Measurements from ENCODE around the gene RBM19.

Gene RBM19

GRCh38 chr12:113897406-113897805 lies 68.7 kb downstream of the RBM19 start:
- POLR2A ChIA-PET = interaction anchor here (0.7 kb wide), 1 partner anchor 226 kb away, joined by 4 read pairs; no protein-coding TSS in a partner anchor
- H3K9me3 ChIP-seq (ENCODE audit: control extremely low read depth in 1 of 5, control insufficient read depth in 4 of 5, insufficient read depth in 2 of 5, low read depth in 1 of 5, low read length in 4 of 5) = no peaks in the 10 kb centered on the region
- no peak overlapping the region for H3K4me3 ChIP-seq (ENCODE audit: control insufficient read depth in 1 of 7, extremely low read depth in 1 of 7, insufficient read depth in 4 of 7, low read depth in 2 of 7, low read length in 6 of 7)
- CTCF ChIA-PET = no interaction called here
- H3K36me3 ChIP-seq (ENCODE audit: control insufficient read depth in 4 of 4, insufficient read depth in 4 of 4, low read length in 3 of 4) = peaks cover 0 to 18% (median 9%) of the 10 kb centered on the region in 4 experiments
- WGBS (ENCODE audit: insufficient coverage) = 97% methylated on average over 6 of the region's 7 CpGs
- H3K27me3 ChIP-seq (replicated peaks in 2 of 5; ENCODE audit: control insufficient read depth in 4 of 5, insufficient read depth in 5 of 5, low read length in 4 of 5) = no peaks in the 10 kb centered on the region
- no peak overlapping the region for H3K27ac ChIP-seq (ENCODE audit: insufficient read depth in 1 of 2, low read depth in 1 of 2, low read length in 2 of 2, poor library complexity in 1 of 2, severe bottlenecking in 2 of 2)
- H3K4me1 ChIP-seq (ENCODE audit: control extremely low read depth in 1 of 4, control insufficient read depth in 4 of 4, insufficient read depth in 4 of 4, low read length in 3 of 4) = no peaks in the 10 kb centered on the region
- no peak for DNase-seq

GRCh38 chr12:113896841-113897240 lies 69.3 kb downstream of the RBM19 start:
- Histone ChIP-seq H3K27me3 (replicated peaks in 2 of 5; ENCODE audit: control insufficient read depth in 4 of 5, insufficient read depth in 5 of 5, low read length in 4 of 5) (no peaks in the 10 kb centered on the region), H3K4me3 (ENCODE audit: control insufficient read depth in 1 of 7, extremely low read depth in 1 of 7, insufficient read depth in 4 of 7, low read depth in 2 of 7, low read length in 6 of 7) (no peak overlapping the region), H3K36me3 (ENCODE audit: control insufficient read depth in 4 of 4, insufficient read depth in 4 of 4, low read length in 3 of 4) (peaks cover 0 to 18% (median 8%) of the 10 kb centered on the region in 4 experiments), H3K4me1 (ENCODE audit: control extremely low read depth in 1 of 4, control insufficient read depth in 4 of 4, insufficient read depth in 4 of 4, low read length in 3 of 4) (no peaks in the 10 kb centered on the region), H3K9me3 (ENCODE audit: control extremely low read depth in 1 of 5, control insufficient read depth in 4 of 5, insufficient read depth in 2 of 5, low read depth in 1 of 5, low read length in 4 of 5) (no peaks in the 10 kb centered on the region), H3K27ac (ENCODE audit: insufficient read depth in 1 of 2, low read depth in 1 of 2, low read length in 2 of 2, poor library complexity in 1 of 2, severe bottlenecking in 2 of 2) (no peak overlapping the region)
- 100% methylated on average over 1 of the region's 4 CpGs for WGBS (ENCODE audit: insufficient coverage)
- no peak for DNase-seq
- POLR2A ChIA-PET = interaction anchor here (0.7 kb wide), 1 partner anchor 226 kb away, joined by 4 read pairs; no protein-coding TSS in a partner anchor
- CTCF ChIA-PET = no interaction called here

- WGBS (ENCODE audit: insufficient coverage) = 98% methylated on average over 7 of the region's 7 CpGs
- H3K36me3 ChIP-seq (ENCODE audit: control insufficient read depth in 4 of 4, insufficient read depth in 4 of 4, low read length in 3 of 4) = peaks cover 0 to 21% (median 9%) of the 10 kb centered on the region in 4 experiments
Measured at GRCh38 chr12:113896194-113896593, 69.9 kb downstream of the RBM19 start.

GRCh38 chr12:113895176-113895575 lies 70.9 kb downstream of the RBM19 start:
- Histone ChIP-seq H3K9me3 (ENCODE audit: control extremely low read depth in 1 of 5, control insufficient read depth in 4 of 5, insufficient read depth in 2 of 5, low read depth in 1 of 5, low read length in 4 of 5) (no peaks in the 10 kb centered on the region), H3K4me1 (ENCODE audit: control extremely low read depth in 1 of 4, control insufficient read depth in 4 of 4, insufficient read depth in 4 of 4, low read length in 3 of 4) (no peaks in the 10 kb centered on the region), H3K27me3 (replicated peaks in 2 of 5; ENCODE audit: control insufficient read depth in 4 of 5, insufficient read depth in 5 of 5, low read length in 4 of 5) (no peaks in the 10 kb centered on the region), H3K4me3 (ENCODE audit: control insufficient read depth in 1 of 7, extremely low read depth in 1 of 7, insufficient read depth in 4 of 7, low read depth in 2 of 7, low read length in 6 of 7) (no peak overlapping the region), H3K36me3 (ENCODE audit: control insufficient read depth in 4 of 4, insufficient read depth in 4 of 4, low read length in 3 of 4) (peaks cover 0 to 20% (median 10%) of the 10 kb centered on the region in 4 experiments), H3K27ac (ENCODE audit: insufficient read depth in 1 of 2, low read depth in 1 of 2, low read length in 2 of 2, poor library complexity in 1 of 2, severe bottlenecking in 2 of 2) (no peak overlapping the region)
- WGBS (ENCODE audit: insufficient coverage) = no CpG with 5 or more reads among the region's 7 CpGs
- DNase-seq = no peak
- CTCF ChIA-PET = no interaction called here
- POLR2A ChIA-PET = no interaction called here

More at GRCh38 chr12:113896194-113896593, 69.9 kb downstream of the RBM19 start:
- ChIA-PET CTCF (no interaction called here), POLR2A (no interaction called here)
- Histone ChIP-seq H3K4me1 (ENCODE audit: control extremely low read depth in 1 of 4, control insufficient read depth in 4 of 4, insufficient read depth in 4 of 4, low read length in 3 of 4) (no peaks in the 10 kb centered on the region), H3K27me3 (replicated peaks in 2 of 5; ENCODE audit: control insufficient read depth in 4 of 5, insufficient read depth in 5 of 5, low read length in 4 of 5) (no peaks in the 10 kb centered on the region), H3K27ac (ENCODE audit: insufficient read depth in 1 of 2, low read depth in 1 of 2, low read length in 2 of 2, poor library complexity in 1 of 2, severe bottlenecking in 2 of 2) (no peak overlapping the region), H3K9me3 (ENCODE audit: control extremely low read depth in 1 of 5, control insufficient read depth in 4 of 5, insufficient read depth in 2 of 5, low read depth in 1 of 5, low read length in 4 of 5) (no peaks in the 10 kb centered on the region), H3K4me3 (ENCODE audit: control insufficient read depth in 1 of 7, extremely low read depth in 1 of 7, insufficient read depth in 4 of 7, low read depth in 2 of 7, low read length in 6 of 7) (no peak overlapping the region)
- DNase-seq = no peak

GRCh38 chr12:113894697-113895096 lies 71.4 kb downstream of the RBM19 start:
- H3K4me1 ChIP-seq (ENCODE audit: control extremely low read depth in 1 of 4, control insufficient read depth in 4 of 4, insufficient read depth in 4 of 4, low read length in 3 of 4) = no peaks in the 10 kb centered on the region
- peaks cover 0 to 20% (median 11%) of the 10 kb centered on the region in 4 experiments for H3K36me3 ChIP-seq (ENCODE audit: control insufficient read depth in 4 of 4, insufficient read depth in 4 of 4, low read length in 3 of 4)
- DNase-seq = no peak
- no peaks in the 10 kb centered on the region for H3K27me3 ChIP-seq (replicated peaks in 2 of 5; ENCODE audit: control insufficient read depth in 4 of 5, insufficient read depth in 5 of 5, low read length in 4 of 5)
- no peaks in the 10 kb centered on the region for H3K9me3 ChIP-seq (ENCODE audit: control extremely low read depth in 1 of 5, control insufficient read depth in 4 of 5, insufficient read depth in 2 of 5, low read depth in 1 of 5, low read length in 4 of 5)
- CTCF ChIA-PET = interaction anchor here (0.6 kb wide), 1 partner anchor 1315 kb away, joined by 3 read pairs; no protein-coding TSS in a partner anchor
- WGBS (ENCODE audit: insufficient coverage) = 96% methylated on average over 5 of the region's 5 CpGs
- H3K4me3 ChIP-seq (ENCODE audit: control insufficient read depth in 1 of 7, extremely low read depth in 1 of 7, insufficient read depth in 4 of 7, low read depth in 2 of 7, low read length in 6 of 7) = no peak overlapping the region
- POLR2A ChIA-PET = no interaction called here
- H3K27ac ChIP-seq (ENCODE audit: insufficient read depth in 1 of 2, low read depth in 1 of 2, low read length in 2 of 2, poor library complexity in 1 of 2, severe bottlenecking in 2 of 2) = no peak overlapping the region

GRCh38 chr12:113893221-113893620 lies 72.9 kb downstream of the RBM19 start:
- Histone ChIP-seq H3K4me3 (ENCODE audit: control insufficient read depth in 1 of 7, extremely low read depth in 1 of 7, insufficient read depth in 4 of 7, low read depth in 2 of 7, low read length in 6 of 7) (no peak overlapping the region), H3K27me3 (replicated peaks in 2 of 5; ENCODE audit: control insufficient read depth in 4 of 5, insufficient read depth in 5 of 5, low read length in 4 of 5) (no peaks in the 10 kb centered on the region), H3K27ac (ENCODE audit: insufficient read depth in 1 of 2, low read depth in 1 of 2, low read length in 2 of 2, poor library complexity in 1 of 2, severe bottlenecking in 2 of 2) (no peak overlapping the region), H3K4me1 (ENCODE audit: control extremely low read depth in 1 of 4, control insufficient read depth in 4 of 4, insufficient read depth in 4 of 4, low read length in 3 of 4) (no peaks in the 10 kb centered on the region), H3K36me3 (ENCODE audit: control insufficient read depth in 4 of 4, insufficient read depth in 4 of 4, low read length in 3 of 4) (peaks cover 0 to 22% (median 9%) of the 10 kb centered on the region in 4 experiments), H3K9me3 (ENCODE audit: control extremely low read depth in 1 of 5, control insufficient read depth in 4 of 5, insufficient read depth in 2 of 5, low read depth in 1 of 5, low read length in 4 of 5) (no peaks in the 10 kb centered on the region)
- DNase-seq = no peak
- WGBS (ENCODE audit: insufficient coverage) = 97% methylated on average over 6 of the region's 8 CpGs
- CTCF ChIA-PET = interaction anchor here (1.2 kb wide), 1 partner anchor 19 kb away, joined by 3 read pairs; no protein-coding TSS in a partner anchor
- POLR2A ChIA-PET = no interaction called here

GRCh38 chr12:113892556-113892955 lies 73.6 kb downstream of the RBM19 start:
- Histone ChIP-seq H3K27me3 (replicated peaks in 2 of 5; ENCODE audit: control insufficient read depth in 4 of 5, insufficient read depth in 5 of 5, low read length in 4 of 5) (no peaks in the 10 kb centered on the region), H3K36me3 (ENCODE audit: control insufficient read depth in 4 of 4, insufficient read depth in 4 of 4, low read length in 3 of 4) (peaks cover 0 to 21% (median 8%) of the 10 kb centered on the region in 4 experiments), H3K9me3 (ENCODE audit: control extremely low read depth in 1 of 5, control insufficient read depth in 4 of 5, insufficient read depth in 2 of 5, low read depth in 1 of 5, low read length in 4 of 5) (no peaks in the 10 kb centered on the region), H3K4me1 (ENCODE audit: control extremely low read depth in 1 of 4, control insufficient read depth in 4 of 4, insufficient read depth in 4 of 4, low read length in 3 of 4) (no peaks in the 10 kb centered on the region), H3K27ac (ENCODE audit: insufficient read depth in 1 of 2, low read depth in 1 of 2, low read length in 2 of 2, poor library complexity in 1 of 2, severe bottlenecking in 2 of 2) (no peak overlapping the region), H3K4me3 (ENCODE audit: control insufficient read depth in 1 of 7, extremely low read depth in 1 of 7, insufficient read depth in 4 of 7, low read depth in 2 of 7, low read length in 6 of 7) (no peak overlapping the region)
- CTCF ChIA-PET = no interaction called here
- POLR2A ChIA-PET = no interaction called here
- DNase-seq = no peak
- 100% methylated on average over 3 of the region's 6 CpGs for WGBS (ENCODE audit: insufficient coverage)

Data from common myeloid progenitor, CD34-positive (primary cell).